ENCODE data around the gene POLR1H.

Gene POLR1H

DNA sequence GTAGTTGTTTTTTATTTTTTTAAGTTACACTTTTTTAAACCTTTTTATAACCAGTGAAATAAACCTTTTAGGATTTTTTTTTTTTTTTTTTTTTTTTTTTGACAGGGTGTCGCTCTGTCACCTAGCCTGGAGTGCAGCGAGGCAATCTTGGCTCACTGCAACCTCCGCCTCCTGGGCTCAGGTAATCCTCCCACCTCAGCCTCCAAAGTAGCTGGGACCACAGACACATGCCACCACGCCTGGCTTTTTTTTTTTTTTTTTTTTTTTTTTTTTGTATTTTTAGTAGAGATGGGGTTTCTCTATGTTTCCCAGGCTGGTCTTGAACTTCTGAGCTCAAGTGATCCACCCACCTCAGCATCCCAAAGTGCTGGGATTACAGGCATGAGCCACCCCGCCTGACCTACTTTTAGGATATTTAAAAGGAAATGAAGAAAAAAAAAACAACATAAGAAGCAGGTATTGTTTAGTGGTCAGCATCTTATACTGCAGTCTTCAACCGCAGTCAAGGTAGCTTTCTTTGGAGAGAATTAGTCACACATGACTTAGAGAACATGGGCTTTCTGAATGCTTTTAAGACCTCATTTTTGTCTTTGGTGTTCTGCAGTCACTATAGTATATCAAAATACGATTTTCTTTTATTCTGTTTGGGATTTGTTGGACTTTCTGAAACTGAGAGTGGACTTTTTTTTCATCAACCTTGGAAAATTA, 1.6 kb downstream of the POLR1H start:
- no peak for DNase-seq

DNA sequence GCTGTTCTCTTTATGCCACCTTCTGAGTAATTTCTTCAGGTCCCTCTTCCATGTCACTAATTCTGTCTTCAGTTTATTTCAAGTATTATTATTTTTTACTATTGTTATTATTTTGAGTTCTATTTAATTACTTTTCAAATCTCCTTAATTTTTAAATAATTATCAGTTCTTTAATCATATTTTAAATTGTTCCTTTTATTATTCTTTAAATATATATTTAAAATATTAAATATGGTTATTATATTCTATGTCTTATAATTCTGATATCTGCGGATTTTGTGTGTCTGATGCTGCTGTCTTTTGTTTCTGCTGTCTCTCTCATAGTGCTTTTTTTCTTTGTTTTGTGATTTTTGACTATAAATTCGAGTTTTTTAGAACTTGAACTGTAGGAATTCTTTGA, 2.2 kb downstream of the POLR1H start:
- DNase-seq: no peak

DNA sequence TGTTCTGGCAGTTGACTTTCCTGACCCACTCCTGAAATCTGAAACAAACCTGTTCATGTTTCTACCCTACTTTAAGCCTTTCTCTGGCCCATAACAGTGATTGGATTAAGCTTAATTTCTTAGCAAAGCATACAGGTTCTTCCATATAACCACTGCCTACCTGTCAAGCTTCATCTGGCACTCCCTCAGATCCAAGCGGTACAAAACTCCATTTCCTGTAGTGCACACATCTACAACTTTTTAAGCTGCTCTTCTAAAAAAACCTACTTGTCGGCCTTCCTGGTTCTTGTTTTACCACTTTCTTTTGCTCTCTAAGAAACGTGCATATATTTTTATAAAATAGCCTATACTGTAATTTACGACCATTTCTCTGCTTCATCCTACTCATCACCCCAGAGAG, 5.0 kb downstream of the POLR1H start:
- DNase-seq: no peak

DNA sequence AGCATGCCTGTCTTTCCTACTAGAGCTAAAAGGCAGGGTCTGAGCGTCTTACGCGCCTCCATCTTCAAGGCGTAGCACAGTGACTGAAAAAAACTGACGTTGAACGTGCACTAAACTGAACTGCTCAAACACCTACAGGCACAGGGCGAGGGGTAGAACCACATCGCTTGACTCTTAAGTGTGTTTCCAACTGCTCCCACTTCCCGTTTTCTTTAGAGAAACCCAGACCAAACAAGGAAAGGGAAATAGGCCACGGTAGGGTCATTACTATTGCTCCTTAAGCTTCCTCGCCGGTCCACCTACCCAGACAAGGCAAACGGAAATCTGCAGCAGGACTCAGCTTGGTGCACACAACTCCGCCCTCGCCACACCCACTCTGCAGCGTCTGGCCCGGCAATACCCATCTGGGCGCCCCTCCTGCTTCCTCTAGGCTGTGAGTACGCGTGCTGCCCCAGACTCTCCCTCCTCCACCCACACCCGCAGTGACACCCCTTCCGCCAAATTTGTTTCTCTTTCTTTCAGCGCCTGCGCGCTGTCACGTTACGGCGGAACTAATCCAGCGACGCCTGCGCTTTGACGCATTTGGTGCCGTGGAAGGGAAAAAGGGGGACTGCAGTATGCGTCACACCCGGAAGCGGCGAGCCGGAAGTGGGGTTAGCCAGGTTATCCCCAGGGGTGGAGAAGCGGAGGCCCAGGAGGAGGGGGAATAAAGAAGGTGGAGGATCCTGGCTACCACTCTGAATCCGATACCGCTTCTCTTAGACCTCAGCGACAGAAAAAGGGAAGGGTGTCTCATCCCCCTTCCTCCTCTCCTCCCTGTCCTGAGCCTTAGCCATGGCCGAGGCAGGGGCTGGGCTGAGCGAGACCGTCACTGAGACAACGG, 5.8 kb downstream of the POLR1H start, which contains the start of gene PPP1R11:
PPP1R11 (plus strand) TSS at position 622 of the 883 bp plus-strand sequence; CDS start at position 835, 213 bp downstream.
- DNase-seq: peak; percentile 98

DNA sequence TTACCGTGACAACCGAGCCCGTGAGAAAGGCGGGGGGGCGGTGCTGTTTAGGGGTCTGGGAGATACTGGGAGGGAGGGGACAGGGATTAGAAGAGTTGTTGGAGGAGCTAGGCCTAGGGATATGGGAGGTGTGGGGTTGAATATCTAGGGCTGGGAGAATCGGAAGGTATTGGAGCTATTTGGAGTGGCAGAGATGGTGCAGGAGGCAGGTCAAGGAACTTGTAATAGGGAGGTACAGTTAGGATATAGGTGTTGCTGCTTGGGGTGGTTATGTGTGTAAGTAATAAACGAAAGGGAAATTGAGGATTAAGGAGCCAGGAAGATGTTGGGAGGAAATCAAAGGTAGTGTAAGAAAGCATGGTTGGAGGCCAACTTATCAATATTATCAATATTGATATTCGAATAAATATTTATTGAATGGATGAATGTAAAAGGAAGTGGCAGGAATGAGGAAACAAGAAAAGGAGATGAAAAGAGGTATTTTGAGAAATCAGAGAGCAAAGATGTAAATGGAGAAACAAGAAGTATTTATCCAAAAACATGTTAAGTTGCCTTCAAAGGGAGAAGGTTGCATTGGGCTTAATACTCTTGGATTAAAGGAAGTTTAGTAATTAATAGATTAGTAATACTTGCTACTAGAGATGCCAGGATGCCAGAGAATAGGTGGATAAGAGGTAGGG, 6.5 kb downstream of the POLR1H start:
- peak; percentile 77 to 90 for DNase-seq

DNA sequence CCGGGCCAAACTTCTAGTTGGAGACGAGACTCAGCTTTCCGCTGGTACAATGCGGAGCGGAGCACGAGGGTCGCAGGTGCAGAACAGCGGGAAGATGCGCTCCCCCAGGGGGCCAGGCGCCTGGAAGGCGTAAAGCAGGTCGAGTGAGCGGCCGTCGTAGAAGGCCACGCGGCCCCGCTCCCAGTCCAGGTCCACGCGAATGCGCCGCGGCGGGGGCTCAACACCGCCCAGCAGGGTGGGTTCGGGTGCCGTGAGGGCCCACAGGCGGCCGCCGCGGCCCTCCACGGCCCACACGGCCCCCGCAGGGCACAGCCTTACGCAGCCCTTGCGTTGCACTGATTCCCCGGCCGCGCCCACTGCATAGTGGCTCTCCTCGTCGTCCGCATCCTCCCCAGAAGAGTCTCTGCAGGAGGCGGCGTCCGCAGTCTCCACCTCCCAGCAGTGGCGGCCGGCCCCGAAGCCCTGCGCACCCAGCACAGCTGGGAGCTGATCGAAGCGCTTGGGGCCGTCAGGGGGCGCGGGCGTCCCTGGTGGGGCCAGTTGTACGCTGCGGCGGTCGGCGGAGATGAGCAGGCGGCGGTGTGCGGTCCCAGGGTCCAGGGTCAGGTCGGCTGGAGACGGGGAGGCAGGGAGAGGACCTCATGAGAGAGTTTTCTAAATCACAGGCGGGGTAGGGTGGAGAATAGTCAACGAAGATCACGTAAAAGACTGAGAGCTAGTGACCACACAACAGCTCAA, 10.2 kb downstream of the POLR1H start:
- DNase-seq: no peak

DNA sequence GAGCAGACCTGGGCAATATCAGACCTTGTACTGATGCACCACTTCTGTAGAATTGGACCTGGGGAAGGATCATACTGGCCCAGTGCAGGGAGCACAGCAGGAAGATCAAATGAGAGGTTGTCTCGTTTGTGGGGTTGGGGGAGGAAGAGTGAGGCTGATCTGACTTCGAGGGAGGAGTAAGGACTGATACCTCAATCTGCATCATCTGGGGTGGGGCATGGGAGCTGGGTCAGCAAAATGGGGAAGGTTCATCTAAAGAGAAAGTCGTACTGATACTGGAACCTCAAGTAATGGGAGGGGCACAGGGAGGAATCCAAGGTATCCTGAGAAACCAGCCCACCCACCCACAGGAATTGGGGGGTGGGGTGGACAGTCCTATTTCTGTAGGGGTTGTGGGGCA, 10.8 kb downstream of the POLR1H start:
- DNase-seq: no peak

DNA sequence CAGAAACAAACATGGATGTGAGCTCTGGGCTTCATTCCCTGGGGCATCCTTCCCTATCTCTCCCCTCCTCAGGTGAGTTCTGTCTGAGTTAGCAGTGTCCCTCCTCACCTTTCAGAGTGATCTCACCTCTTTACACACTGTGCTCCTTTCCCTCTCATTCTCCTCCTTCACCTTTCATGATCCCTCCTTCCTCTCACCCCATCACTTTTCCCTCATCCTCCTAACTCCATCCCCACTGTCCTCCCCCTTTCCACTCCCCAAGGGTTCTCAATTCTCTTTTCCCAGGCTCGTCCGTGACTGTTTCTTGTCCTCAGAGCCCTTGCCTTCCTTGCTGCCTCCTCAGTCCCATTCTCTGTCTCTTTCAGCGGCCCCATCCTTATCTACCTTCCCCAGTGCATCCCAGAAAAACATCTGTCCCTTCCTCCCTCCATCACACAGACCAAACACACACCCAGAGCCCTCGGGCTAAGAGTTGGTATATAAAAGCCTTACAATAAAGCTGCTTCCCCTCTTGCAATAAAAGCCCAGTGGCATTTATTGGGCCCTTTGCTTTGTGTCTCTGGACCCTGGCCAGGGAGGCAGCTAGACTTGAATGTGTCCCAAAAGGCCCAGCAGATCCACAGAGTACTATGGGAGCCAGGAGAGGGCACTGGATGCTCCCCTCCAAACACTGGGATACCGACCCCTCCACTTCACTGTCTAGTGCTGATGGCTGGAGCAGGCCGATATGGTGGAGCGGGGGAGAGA, 12.6 kb downstream of the POLR1H start:
- DNase-seq: no peak

DNA sequence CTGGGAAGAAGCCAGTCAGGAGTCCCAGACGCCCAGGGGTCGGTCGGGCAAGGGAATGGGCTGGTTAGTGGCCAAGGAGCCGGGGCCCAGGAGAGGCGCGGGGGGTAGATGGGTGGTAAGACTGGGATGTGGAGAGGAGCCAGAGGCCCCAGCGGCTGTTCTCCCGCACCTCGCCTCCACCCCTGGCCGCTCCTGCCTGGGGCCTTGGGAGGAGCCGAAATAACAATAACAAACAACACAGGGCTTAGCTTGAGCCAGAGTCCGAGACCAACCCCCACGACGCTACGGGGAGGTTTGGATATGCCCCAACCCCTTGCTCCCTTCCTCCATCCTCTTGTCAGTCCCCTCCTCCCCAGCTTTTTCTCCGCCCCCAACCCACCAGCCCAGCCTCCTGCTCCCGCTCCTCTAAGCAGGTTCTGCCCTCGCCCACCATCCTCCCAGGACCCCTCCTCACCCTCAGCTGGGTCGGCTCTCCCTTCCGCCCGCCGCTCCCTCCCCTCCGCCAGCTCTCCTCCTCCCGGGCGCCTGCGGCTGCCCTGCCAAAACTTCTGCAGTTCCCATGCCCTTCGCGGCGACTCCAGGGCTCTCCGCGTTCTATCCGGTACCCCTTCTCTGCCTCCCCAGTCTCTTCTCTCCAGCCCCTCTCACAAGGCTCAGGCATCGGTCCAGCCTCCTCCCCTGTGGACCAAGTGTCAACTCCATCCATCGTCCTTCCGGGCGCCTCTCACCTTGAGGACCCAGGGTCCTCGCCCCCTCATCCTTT, 13.4 kb downstream of the POLR1H start:
- no peak for DNase-seq

DNA sequence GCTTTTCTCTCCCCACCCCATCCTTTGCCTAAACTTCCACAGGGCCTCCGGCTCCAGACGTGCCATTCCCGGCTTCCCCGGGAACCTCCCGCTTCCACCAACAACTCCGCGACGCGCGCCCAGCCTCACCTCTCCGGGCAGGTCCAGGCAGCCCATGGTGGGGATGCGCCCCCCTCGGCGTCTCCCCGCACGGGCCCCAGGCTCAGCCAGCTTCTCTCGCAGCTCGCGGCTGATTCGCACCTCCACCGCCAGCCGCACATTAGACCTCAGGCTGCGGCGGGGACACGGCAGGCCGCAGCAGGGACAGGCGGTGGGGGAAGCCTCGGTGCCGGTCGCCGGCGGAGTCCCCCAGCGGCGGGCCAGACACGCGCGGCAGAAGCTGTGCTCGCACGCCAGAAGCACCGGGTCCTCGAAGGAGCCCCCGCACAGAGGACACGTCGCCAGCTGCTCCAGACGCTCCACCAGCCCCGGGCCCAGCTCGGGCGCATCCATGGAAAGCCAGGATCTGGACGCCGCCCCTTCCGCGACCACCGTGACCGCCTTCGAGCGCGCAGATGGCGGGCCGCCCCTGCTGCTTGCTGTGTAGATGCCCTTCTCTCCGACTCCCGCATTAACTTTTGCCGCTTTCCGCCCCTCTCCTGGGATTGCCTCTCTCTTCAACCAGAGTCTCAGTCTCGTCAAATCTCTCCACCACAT, 14.2 kb downstream of the POLR1H start, which contains the start of gene RNF39:
RNF39 (minus strand) TSS at position 676 of the 696 bp plus-strand sequence; CDS start at position 492, 184 bp downstream.
- peak in 1 of 2 experiments; percentile 42 for DNase-seq

DNA sequence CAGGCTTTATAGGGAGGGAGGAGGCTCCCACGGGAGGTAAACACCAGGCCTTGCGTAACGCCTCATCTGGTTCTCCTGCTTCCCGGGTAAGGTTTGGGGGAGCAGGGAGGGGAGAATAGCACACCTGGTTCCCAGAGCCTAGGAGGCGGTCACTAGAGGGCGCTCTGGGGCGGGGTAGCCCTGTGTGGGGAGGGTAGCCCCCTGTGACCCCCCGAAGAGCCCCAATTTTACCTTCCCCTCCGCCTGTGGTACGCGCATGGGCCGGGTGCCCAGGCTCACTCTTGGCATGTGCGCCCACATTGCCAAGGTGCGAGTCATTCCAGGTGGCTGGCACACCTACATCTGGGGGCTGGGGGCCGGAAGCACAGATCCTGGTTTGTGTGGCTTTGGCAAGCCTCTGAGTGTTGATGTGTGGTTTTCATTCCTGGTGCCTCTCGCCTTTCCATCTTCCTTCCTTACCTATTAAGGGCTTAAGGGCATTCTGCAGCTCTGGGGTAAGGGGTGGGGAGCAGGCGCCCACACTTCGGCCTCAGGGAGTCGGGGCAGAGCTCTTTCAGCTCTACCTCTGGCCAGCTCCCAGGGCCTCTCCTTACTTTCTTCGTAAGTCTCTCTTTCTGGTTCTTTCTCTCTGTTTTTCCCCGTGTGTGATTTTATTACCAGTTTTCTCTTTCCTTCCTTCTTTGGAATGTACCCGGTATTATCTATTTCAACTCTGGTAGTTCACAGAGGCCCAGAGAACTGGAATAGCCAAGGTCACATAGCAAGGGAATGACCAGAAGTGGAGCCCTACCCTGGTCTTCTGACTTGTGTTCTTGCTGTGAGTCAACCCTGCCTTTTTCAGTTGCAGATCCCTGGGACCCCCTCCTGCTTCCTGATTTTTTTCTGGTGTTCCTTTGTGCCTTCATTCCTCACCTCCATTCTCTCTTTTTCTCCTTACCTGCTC, 15.0 kb downstream of the POLR1H start:
- DNase-seq: no peak

DNA sequence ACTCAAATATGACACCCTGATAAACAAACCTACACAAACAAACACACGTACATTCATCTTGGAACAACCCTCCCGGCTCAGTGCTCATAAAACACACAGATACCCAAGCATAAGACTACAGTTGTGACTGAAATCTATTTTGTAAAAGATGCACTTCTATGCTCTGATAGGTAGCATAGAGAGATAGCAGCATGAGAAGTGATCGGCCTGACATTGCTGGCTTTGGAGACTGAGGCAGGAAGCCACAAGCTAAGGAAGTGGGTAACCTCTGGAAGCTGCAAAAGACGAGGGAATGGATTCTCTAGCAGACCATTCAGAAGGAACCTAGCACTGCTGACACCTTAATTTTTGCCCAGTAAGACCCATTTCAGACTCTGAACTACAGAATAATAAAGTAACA, 16.2 kb downstream of the POLR1H start:
- no peak for DNase-seq

DNA sequence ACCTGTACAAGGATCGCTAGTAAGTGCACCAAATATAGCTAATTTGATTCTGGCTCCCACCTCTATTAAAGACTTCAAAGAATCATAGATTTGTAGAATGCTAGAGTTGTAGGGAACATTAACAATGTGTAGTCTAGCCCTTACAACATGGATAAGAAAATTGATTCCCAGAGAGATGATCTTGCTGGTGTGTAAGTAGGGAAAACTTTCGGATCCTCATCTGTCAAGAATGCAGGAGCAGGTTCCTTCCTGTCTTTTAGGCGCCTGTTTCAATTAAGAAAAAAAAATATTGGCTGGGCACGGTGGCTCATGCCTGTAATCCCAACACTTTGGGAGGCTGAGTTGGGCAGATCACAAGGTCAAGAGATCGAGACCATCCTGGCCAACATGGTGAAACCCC, 26.8 kb downstream of the POLR1H start:
- no peak for DNase-seq

DNA sequence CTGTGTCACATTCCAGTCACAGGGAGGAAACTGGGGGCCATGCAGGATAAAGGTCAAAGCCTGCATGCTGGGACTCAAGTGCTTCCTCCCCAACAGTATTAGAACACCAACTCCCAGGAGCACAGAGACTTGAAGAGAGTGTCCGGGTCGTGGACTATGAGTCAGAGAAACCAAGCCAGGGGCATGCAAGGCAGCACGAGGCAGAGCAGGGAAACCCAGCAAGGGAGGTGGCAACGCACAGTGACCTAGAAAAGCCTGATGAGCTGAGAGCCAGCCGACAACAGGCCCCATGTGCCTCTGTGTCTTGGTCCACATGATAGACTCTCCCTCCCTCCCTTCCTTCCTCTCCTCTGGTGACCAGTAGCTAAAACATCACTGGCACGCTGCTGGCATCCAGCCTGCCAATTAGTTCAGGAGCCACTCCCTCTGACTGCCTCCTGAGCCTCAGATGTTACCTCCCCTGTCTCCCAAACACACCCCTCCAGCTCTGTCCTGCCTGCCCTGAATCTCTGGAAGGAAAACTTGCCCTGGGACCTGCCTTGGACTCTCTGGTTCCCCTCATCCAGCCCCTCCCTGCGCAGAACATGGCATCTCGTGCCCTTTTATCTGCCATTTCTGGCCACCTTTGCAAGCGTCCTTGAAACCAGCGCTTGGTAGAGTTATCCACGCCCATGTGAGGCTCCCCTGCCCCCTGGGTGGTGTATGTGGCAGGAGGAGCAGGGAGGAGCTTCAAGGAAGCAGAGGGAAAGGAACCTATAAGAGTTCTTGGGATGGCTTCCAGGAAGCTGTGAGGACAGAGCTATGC, 30.7 kb downstream of the POLR1H start:
- no peak for DNase-seq

DNA sequence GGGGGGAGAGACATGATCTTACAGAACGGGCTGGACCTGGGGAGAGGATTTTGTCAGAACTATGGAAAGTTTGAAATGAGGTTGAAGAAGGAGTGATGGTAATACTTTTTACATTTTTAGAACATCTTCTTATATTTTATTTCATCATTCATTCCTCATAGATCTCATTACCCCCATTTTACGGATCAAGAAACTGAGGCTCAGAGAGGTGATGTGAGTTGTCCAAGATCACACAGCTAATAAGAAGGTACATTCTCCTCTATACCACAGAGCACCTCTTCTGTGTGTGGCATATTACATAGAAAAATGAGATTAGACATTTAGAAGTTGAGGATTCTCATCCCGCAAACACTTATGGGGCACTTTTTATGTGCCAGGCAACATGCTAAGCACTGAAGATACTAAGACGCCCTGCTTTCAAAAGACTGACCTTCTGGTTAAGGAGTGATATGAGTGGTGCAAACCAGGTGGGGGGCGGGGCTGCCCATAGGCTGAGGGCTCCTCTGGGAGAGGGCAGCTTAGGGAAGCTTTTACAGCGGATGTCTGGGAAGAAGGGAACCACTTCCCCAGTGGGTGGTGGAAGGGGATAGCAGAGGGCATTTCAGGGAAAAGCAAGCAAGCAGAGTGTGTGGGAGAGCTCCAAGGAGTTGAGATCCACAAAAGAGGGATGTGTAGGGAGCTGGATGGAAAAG, 31.9 kb downstream of the POLR1H start:
- DNase-seq: no peak

DNA sequence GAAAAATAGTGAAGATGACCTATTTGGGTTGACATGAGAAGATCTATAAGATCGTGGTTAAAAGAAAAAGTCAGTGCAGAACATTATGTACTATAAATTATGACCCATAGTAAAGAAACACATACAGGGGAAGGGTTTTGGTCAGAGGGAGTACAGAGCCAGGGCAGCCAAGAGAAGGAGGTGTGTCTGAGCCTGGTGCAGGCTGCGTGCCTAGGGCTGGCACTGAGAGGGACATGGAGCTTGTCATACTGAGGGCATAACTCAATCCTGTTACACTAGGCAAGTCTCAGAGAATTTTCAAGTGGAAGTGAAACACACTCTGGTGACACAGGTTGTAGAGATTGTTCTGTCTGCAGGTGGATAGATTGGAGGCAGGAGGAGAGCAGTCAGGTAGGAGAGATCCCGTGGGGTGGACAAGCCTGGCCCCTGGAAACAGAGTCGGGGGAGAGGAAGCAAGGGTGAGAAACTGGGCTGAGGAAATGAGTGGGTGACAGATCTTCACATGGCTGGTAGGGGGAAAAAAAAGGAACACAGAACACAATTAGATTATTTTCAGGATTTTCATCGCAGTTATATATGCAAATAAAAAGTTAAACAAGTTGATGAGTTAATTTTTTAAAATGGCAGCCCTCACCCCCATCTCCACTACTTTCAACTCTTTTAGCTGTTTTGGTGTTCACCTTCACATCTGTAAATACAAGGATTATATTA, 33.0 kb downstream of the POLR1H start:
- DNase-seq: no peak

DNA sequence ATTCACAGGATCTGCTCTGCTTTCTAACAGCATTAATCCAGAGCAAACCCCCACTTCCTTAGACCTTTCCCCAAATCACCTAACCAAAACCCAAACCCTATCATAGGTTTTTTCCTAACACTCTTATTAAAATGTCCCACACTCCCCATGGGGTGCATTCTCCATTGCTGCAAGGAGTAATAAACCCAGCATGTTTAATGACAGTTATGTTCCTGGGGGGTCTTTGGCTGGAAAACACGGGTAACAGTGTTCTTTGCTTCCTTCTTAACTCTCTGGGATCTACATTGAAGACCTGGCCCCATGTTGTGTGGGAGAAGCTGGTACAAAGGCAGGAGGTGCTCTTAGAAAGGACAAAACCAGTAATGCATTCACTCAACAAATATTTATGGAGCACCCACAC, 35.8 kb downstream of the POLR1H start:
- DNase-seq: no peak

Measured in NCI-H524 (cell line).